Measurements from ENCODE around the gene EGFL6. TPM values are rescaled to one million over a fixed set of nuclear protein-coding genes. Genes with fewer than 3 reads are reported as not detected.

The EGFL6 gene
- total and polyA plus RNA-seq, 2 of the 13 experiments (the other 11 are each of a cell fraction or from before 2014, with no cell fraction given), result not detected

DNA sequence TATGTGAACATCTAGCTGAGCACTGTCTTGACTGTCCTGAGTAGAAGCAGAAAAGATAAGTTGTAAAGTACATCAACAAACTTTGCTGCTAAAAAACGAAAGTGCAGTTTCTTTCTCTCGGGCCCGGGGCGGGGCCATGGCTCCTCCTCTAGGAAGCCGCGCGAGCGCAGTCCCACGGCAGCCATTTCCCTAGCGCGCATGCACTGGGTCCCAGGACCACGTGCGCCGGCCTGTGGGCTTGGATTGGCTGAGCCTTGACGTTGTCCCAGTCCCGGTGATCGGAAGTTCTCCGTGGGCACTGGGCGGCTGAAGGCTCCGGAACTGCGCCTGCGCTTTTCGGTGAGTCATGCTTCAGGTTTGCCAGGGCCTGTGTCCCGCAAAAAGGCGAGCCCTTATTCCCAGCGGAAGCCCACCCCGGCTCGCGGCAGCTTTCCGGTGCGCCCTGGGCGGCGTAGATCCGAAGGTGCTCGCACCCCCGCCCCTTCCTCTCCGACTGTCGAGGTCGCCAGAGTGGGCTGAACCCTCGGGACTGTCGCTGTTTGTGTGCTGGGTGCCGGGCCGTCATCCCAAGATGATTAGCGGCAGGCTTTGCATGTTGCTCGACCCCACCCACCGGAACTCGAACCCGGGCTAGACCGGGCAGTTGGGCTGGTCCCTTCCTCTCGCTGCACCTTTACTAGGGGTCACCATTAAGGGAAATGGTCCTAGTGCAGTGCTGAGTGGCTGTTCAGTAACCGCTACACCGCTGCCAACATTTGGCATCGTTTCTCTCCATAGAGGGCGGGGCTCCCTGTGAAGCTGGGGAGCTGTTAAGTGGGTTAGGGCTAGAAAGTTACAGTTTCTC lies 83.7 kb downstream of the EGFL6 start, which contains the start of gene TCEANC (continued):
- TF ChIP-seq, protein P1, sequence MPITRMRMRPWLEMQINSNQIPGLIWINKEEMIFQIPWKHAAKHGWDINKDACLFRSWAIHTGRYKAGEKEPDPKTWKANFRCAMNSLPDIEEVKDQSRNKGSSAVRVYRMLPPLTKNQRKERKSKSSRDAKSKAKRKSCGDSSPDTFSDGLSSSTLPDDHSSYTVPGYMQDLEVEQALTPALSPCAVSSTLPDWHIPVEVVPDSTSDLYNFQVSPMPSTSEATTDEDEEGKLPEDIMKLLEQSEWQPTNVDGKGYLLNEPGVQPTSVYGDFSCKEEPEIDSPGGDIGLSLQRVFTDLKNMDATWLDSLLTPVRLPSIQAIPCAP (CRISPR knock-in tag; IDR thresholded peaks at IDR 0.05; ENCODE audit: low read depth), result no peak
- TF ChIP-seq ZNF326 (CRISPR knock-in tag; IDR thresholded peaks at IDR 0.05; ENCODE audit: borderline replicate concordance) (no peak), ISX (CRISPR knock-in tag; conservative IDR thresholded peaks at IDR 0.05) (no peak), ZNF382 (CRISPR knock-in tag; IDR thresholded peaks at IDR 0.05; ENCODE audit: borderline replicate concordance) (no peak), PHF20 (CRISPR knock-in tag; IDR thresholded peaks at IDR 0.05) (peak; percentile 70; the same call in 1 of the 2 replicates), MYC (CRISPR knock-in tag; IDR thresholded peaks at IDR 0.05; ENCODE audit: borderline replicate concordance) (peak; percentile 49; the same call in 1 of the 2 replicates), HNF4A (CRISPR knock-in tag; IDR thresholded peaks at IDR 0.05) (0 out of 2 replicates have a peak, but pooled peaks have one; percentile 5)
- TF ChIP-seq, protein P2, sequence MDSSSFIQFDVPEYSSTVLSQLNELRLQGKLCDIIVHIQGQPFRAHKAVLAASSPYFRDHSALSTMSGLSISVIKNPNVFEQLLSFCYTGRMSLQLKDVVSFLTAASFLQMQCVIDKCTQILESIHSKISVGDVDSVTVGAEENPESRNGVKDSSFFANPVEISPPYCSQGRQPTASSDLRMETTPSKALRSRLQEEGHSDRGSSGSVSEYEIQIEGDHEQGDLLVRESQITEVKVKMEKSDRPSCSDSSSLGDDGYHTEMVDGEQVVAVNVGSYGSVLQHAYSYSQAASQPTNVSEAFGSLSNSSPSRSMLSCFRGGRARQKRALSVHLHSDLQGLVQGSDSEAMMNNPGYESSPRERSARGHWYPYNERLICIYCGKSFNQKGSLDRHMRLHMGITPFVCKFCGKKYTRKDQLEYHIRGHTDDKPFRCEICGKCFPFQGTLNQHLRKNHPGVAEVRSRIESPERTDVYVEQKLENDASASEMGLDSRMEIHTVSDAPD (CRISPR knock-in tag; IDR thresholded peaks at IDR 0.05), result no peak
- TF ChIP-seq, protein P3, sequence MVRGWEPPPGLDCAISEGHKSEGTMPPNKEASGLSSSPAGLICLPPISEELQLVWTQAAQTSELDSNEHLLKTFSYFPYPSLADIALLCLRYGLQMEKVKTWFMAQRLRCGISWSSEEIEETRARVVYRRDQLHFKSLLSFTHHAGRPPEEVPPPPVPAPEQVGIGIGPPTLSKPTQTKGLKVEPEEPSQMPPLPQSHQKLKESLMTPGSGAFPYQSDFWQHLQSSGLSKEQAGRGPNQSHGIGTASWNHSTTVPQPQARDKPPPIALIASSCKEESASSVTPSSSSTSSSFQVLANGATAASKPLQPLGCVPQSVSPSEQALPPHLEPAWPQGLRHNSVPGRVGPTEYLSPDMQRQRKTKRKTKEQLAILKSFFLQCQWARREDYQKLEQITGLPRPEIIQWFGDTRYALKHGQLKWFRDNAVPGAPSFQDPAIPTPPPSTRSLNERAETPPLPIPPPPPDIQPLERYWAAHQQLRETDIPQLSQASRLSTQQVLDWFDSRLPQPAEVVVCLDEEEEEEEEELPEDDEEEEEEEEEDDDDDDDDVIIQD (CRISPR knock-in tag; IDR thresholded peaks at IDR 0.05; ENCODE audit: low read depth), result peak; percentile 21; the same call in 1 of the 2 replicates
- TF ChIP-seq, protein P4, sequence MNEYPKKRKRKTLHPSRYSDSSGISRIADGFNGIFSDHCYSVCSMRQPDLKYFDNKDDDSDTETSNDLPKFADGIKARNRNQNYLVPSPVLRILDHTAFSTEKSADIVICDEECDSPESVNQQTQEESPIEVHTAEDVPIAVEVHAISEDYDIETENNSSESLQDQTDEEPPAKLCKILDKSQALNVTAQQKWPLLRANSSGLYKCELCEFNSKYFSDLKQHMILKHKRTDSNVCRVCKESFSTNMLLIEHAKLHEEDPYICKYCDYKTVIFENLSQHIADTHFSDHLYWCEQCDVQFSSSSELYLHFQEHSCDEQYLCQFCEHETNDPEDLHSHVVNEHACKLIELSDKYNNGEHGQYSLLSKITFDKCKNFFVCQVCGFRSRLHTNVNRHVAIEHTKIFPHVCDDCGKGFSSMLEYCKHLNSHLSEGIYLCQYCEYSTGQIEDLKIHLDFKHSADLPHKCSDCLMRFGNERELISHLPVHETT (CRISPR knock-in tag; conservative IDR thresholded peaks at IDR 0.05), result no peak; the same call in 1 of the 2 replicates
- TF ChIP-seq, protein P5, sequence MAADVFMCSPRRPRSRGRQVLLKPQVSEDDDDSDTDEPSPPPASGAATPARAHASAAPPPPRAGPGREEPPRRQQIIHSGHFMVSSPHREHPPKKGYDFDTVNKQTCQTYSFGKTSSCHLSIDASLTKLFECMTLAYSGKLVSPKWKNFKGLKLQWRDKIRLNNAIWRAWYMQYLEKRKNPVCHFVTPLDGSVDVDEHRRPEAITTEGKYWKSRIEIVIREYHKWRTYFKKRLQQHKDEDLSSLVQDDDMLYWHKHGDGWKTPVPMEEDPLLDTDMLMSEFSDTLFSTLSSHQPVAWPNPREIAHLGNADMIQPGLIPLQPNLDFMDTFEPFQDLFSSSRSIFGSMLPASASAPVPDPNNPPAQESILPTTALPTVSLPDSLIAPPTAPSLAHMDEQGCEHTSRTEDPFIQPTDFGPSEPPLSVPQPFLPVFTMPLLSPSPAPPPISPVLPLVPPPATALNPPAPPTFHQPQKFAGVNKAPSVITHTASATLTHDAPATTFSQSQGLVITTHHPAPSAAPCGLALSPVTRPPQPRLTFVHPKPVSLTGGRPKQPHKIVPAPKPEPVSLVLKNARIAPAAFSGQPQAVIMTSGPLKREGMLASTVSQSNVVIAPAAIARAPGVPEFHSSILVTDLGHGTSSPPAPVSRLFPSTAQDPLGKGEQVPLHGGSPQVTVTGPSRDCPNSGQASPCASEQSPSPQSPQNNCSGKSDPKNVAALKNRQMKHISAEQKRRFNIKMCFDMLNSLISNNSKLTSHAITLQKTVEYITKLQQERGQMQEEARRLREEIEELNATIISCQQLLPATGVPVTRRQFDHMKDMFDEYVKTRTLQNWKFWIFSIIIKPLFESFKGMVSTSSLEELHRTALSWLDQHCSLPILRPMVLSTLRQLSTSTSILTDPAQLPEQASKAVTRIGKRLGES (CRISPR knock-in tag; IDR thresholded peaks at IDR 0.05; ENCODE audit: borderline replicate concordance), result no peak
- TF ChIP-seq, protein P6, sequence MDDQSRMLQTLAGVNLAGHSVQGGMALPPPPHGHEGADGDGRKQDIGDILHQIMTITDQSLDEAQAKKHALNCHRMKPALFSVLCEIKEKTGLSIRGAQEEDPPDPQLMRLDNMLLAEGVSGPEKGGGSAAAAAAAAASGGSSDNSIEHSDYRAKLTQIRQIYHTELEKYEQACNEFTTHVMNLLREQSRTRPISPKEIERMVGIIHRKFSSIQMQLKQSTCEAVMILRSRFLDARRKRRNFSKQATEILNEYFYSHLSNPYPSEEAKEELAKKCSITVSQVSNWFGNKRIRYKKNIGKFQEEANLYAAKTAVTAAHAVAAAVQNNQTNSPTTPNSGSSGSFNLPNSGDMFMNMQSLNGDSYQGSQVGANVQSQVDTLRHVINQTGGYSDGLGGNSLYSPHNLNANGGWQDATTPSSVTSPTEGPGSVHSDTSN (CRISPR knock-in tag; IDR thresholded peaks at IDR 0.05; ENCODE audit: borderline replicate concordance), result no peak
- TF ChIP-seq, protein P7, sequence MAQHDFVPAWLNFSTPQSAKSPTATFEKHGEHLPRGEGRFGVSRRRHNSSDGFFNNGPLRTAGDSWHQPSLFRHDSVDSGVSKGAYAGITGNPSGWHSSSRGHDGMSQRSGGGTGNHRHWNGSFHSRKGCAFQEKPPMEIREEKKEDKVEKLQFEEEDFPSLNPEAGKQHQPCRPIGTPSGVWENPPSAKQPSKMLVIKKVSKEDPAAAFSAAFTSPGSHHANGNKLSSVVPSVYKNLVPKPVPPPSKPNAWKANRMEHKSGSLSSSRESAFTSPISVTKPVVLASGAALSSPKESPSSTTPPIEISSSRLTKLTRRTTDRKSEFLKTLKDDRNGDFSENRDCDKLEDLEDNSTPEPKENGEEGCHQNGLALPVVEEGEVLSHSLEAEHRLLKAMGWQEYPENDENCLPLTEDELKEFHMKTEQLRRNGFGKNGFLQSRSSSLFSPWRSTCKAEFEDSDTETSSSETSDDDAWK (CRISPR knock-in tag; IDR thresholded peaks at IDR 0.05), result no peak
- TF ChIP-seq, protein P8, sequence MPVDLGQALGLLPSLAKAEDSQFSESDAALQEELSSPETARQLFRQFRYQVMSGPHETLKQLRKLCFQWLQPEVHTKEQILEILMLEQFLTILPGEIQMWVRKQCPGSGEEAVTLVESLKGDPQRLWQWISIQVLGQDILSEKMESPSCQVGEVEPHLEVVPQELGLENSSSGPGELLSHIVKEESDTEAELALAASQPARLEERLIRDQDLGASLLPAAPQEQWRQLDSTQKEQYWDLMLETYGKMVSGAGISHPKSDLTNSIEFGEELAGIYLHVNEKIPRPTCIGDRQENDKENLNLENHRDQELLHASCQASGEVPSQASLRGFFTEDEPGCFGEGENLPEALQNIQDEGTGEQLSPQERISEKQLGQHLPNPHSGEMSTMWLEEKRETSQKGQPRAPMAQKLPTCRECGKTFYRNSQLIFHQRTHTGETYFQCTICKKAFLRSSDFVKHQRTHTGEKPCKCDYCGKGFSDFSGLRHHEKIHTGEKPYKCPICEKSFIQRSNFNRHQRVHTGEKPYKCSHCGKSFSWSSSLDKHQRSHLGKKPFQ (CRISPR knock-in tag; IDR thresholded peaks at IDR 0.05; ENCODE audit: insufficient replicate concordance), result no peak
